ELR (cell line): ENCODE results near the gene TMC5.
A peak's percentile ranks its signal among the peaks of the same experiment; 100 is the strongest.

Experiments
- DNase-seq: peaks from one replicate; pipeline ENCODE4 v3.0.0-alpha.2; 2015; ENCODE audit warnings: low read depth

Gene TMC5

GRCh38 chr16:19507867-19508266, 90.2 kb downstream of the TMC5 start:
- no peak for DNase-seq

GRCh38 chr16:19512297-19512696, 94.6 kb downstream of the TMC5 start:
- no peak for DNase-seq

- no peak for DNase-seq
Observed at GRCh38 chr16:19513377-19514053, 95.8 kb downstream of the TMC5 start.

GRCh38 chr16:19515757-19516156, 98.1 kb downstream of the TMC5 start:
- DNase-seq, result peak; percentile 39

GRCh38 chr16:19517424-19518089, 99.9 kb downstream of the TMC5 start:
- DNase-seq, result peak; percentile 78

- DNase-seq, result no peak
Observed at GRCh38 chr16:19518388-19518787, 100.7 kb downstream of the TMC5 start.

- peak; percentile 46 for DNase-seq
Observed at GRCh38 chr16:19520861-19521331, 103.2 kb downstream of the TMC5 start.

- DNase-seq, result peak; percentile 89
Observed at GRCh38 chr16:19521471-19522396, 104.1 kb downstream of the TMC5 start, which contains the start of gene GDE1. Gene GDE1, minus strand, starts transcription at chr16:19522098. Its CDS starts 134 bp downstream, at chr16:19521964.

- DNase-seq, result no peak
Observed at GRCh38 chr16:19522397-19522732, 104.7 kb downstream of the TMC5 start.

GRCh38 chr16:19522760-19523159, 105.1 kb downstream of the TMC5 start:
- no peak for DNase-seq

- no peak for DNase-seq
Observed at GRCh38 chr16:19523184-19523558, 105.5 kb downstream of the TMC5 start.

- peak; percentile 96 for DNase-seq
Observed at GRCh38 chr16:19523559-19524355, 106.1 kb downstream of the TMC5 start, which contains the start of gene CCP110. Gene CCP110, plus strand, starts transcription at chr16:19523942. Its CDS starts 3,940 bp downstream, at chr16:19527882.

GRCh38 chr16:19524356-19524615, 106.6 kb downstream of the TMC5 start:
- peak; percentile 12 for DNase-seq

- peak; percentile 28 for DNase-seq
Observed at GRCh38 chr16:19524616-19525384, 107.1 kb downstream of the TMC5 start.

- DNase-seq, result no peak
Observed at GRCh38 chr16:19525385-19525723, 107.7 kb downstream of the TMC5 start.

- DNase-seq, result no peak
Observed at GRCh38 chr16:19527161-19527560, 109.5 kb downstream of the TMC5 start.

- DNase-seq, result no peak
Observed at GRCh38 chr16:19528666-19529065, 111.0 kb downstream of the TMC5 start.

- no peak for DNase-seq
Observed at GRCh38 chr16:19532601-19533000, 114.9 kb downstream of the TMC5 start.

GRCh38 chr16:19540241-19540970, 122.7 kb downstream of the TMC5 start:
- no peak for DNase-seq

GRCh38 chr16:19542138-19542821, 124.6 kb downstream of the TMC5 start:
- no peak for DNase-seq
